Vagina (tissue), 2 donors: ENCODE results near the gene ESRRA. TPM values are rescaled to one million over a fixed set of nuclear protein-coding genes. Genes with fewer than 3 reads are reported as not detected.

ENCODE experiments used
- DNase-seq, 2 donors: peaks; one replicate each; pipeline ENCODE4 v3.0.0-alpha.2; 2017; ENCODE audit errors: extremely low spot score in 2 of 2
- H3K27ac ChIP-seq: fragments of 200-600 bp; sonication (generic); one replicate; pipeline ENCODE4 v1.5.1; 2019
- H3K27me3 ChIP-seq: fragments of 200-600 bp; sonication (generic); one replicate; pipeline ENCODE4 v1.5.1; 2019
- H3K36me3 ChIP-seq, 2 donors: fragments of 200-600 bp; sonication (generic); one replicate each; pipeline ENCODE4 v1.5.1; 2017 to 2019
- H3K4me1 ChIP-seq: fragments of 200-600 bp; sonication (generic); one replicate; pipeline ENCODE4 v1.5.1; 2019
- H3K4me3 ChIP-seq, 2 donors: fragments of 200-600 bp; sonication (generic); 1 replicate in 1 of 2; 2 replicates in 1 of 2; pipeline ENCODE4 v1.5.1; 2016 to 2019
- H3K9me3 ChIP-seq: fragments of 200-600 bp; sonication (generic); one replicate; pipeline ENCODE4 v1.5.1; 2019
- POLR2A ChIP-seq, 2 donors: fragments of 450-650 bp; IDR thresholded peaks; one replicate each; pipeline ENCODE4 v1.6.1; 2017; ENCODE audit warnings: antibody characterized with exemption in 2 of 2, mild to moderate bottlenecking in 2 of 2, moderate library complexity in 2 of 2
- POLR2AphosphoS5 ChIP-seq, 2 donors: sonication (generic); formaldehyde crosslinking; IDR thresholded peaks; one replicate each; pipeline ENCODE4 v1.9.0; 2017; ENCODE audit warnings: antibody characterized with exemption in 2 of 2, mild to moderate bottlenecking in 2 of 2, low read depth in 1 of 2; ENCODE audit not compliant: insufficient read depth in 1 of 2
- intact Hi-C: fragments of 100-400 bp; cut with DNase I; formaldehyde crosslinking; loops from one replicate; pipeline ENCODE4 v1.15.1; 2023
- total RNA-seq: library from RNA; depleted of rRNA; stranded (reverse); fragments of >200 nt; gene quantifications from one replicate; pipeline ENCODE4 v1.2.3, GENCODE V29; 2016
- TF ChIP-seq, protein P1 (sequence below), 3 experiments: fragments of 450-650 bp in 2 of 3; fragments of 200-600 bp in 1 of 3; sonication (generic) in 1 of 3; IDR thresholded peaks; one replicate each; pipeline ENCODE4 v1.5.1; 2017 to 2019; ENCODE audit warnings: antibody characterized with exemption in 3 of 3, mild to moderate bottlenecking in 2 of 3, moderate library complexity in 2 of 3

The ESRRA gene
- total RNA-seq, 1 donor from 2014 or later: 44.4 TPM

- Histone ChIP-seq H3K9me3 (no peaks in the 10 kb centered on the region), H3K4me1 (peaks cover 32% of the 10 kb centered on the region), H3K27me3 (no peaks in the 10 kb centered on the region), H3K36me3 (no peaks in the 10 kb centered on the region), H3K4me3 (peak overlapping the region; percentile 24 to 42), H3K27ac (peak overlapping the region; percentile 83)
- no peak for DNase-seq
- TF ChIP-seq, protein P1, sequence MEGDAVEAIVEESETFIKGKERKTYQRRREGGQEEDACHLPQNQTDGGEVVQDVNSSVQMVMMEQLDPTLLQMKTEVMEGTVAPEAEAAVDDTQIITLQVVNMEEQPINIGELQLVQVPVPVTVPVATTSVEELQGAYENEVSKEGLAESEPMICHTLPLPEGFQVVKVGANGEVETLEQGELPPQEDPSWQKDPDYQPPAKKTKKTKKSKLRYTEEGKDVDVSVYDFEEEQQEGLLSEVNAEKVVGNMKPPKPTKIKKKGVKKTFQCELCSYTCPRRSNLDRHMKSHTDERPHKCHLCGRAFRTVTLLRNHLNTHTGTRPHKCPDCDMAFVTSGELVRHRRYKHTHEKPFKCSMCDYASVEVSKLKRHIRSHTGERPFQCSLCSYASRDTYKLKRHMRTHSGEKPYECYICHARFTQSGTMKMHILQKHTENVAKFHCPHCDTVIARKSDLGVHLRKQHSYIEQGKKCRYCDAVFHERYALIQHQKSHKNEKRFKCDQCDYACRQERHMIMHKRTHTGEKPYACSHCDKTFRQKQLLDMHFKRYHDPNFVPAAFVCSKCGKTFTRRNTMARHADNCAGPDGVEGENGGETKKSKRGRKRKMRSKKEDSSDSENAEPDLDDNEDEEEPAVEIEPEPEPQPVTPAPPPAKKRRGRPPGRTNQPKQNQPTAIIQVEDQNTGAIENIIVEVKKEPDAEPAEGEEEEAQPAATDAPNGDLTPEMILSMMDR (IDR thresholded peaks at IDR 0.05): no peak
- TF ChIP-seq POLR2AphosphoS5 (IDR thresholded peaks at IDR 0.05; ENCODE audit: insufficient read depth in 1 of 2, low read depth in 1 of 2) (no peak), POLR2A (IDR thresholded peaks at IDR 0.05) (peak in 1 of 2 donors; percentile 10)
- intact Hi-C loops: loop anchor here (5.0 kb wide), 1 partner anchor 92 kb away; the partner anchor contains the start of gene FERMT3
Observed at GRCh38 chr11:64298966-64299846, 6.1 kb upstream of the ESRRA start.

DNA sequence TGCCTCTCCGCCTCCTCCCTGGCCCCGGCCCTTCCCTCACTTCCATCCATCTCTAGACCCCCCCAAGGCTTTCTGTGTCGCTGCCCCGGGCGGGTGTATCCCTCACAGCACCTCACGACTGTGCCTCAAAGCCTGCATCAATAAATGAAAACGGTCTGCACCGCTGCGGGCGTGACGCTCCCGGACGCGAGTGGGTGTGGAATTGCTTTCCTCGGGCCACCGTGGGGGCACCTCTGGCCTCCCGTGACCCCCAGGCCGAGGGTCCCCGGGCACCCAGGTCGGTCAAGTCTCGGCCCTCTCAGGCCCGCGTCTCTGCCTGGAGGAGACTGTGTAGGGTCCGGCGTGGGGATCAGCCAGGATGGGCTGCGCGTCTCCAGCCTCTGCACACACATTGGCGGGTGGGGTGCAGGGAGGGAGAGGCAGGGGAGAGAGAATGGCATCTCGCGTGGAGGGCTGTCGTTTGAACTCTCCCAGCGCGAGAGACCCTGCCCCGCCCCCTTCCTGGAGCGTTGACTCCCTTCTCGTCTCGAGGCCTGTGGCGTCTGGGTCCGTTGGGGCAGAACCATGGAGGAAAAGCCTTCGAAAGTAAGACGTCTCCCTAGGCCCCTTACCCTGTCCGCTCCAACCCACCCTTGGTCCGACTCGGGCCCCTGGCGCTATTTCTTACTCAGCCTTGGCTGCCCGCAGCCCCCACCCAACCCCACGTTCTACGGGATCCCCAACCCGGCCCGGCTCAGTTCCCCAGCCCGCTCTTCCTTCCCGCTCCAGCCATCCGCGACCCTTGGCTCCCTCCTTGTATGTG is 5.3 kb upstream of the ESRRA start, which contains the start of gene CATSPERZ:
TSS of gene CATSPERZ (plus strand) at position 512 of the 802 bp plus-strand sequence. CDS start at position 565, 53 bp downstream.
- H3K27me3 ChIP-seq: no peaks in the 10 kb centered on the region
- H3K9me3 ChIP-seq: no peaks in the 10 kb centered on the region
- peak within 1 kb of the TSS; percentile 24 to 42 for H3K4me3 ChIP-seq
- no peak for DNase-seq
- intact Hi-C loops: loop anchor here (5.0 kb wide), 1 partner anchor 93 kb away; the partner anchor contains the start of gene FERMT3
- TF ChIP-seq POLR2A (IDR thresholded peaks at IDR 0.05) (no peak), POLR2AphosphoS5 (IDR thresholded peaks at IDR 0.05; ENCODE audit: insufficient read depth in 1 of 2, low read depth in 1 of 2) (no peak)
- TF ChIP-seq, protein P1 (IDR thresholded peaks at IDR 0.05): no peak
- H3K4me1 ChIP-seq: peaks cover 36% of the 10 kb centered on the region
- H3K27ac ChIP-seq: peak within 1 kb of the TSS; percentile 83
- H3K36me3 ChIP-seq: no peaks in the 10 kb centered on the region

DNA sequence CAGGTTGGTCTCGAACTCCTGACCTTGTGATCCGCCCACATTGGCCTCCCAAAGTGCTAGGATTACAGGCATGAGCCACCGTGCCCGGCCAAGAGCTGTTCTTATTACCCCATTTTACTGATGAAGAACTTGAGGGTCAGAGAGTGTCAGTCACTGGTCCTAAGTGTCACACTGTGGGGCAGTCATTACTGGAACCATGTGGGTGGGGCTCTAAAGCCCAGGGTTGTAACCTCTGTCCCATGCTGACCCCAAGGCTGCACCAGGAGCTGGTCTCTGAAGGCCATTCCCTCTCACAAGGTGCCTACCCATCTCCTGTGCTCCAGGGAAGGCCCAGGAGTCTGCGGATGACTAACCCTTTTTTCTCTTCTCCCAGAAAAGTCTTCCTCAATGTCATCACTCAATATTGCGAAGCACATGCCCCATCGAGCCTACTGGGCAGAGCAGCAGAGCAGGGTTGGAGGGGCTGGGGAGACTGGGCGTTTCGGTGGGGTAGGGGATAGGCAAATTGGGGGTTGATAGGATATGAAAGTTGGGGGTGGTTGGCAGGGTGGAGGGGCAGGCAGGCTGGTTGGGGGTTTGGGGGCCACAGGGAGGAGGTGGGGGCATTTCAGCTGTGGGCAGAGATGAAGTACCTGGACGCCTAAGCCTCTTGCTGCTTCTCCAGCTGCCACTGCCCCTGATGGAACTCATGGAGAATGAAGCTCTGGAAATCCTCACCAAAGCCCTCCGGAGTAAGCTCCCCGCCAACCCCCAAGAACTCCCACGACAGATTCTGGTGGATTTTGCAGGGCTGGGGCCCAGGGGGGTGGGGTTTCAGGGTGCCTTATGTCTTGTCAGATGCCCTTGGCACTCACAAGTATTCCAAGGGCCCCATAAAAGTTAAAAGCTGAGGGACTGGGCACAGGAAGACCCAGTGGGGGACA is 2.0 kb upstream of the ESRRA start:
- TF ChIP-seq POLR2A (IDR thresholded peaks at IDR 0.05) (no peak), POLR2AphosphoS5 (IDR thresholded peaks at IDR 0.05; ENCODE audit: insufficient read depth in 1 of 2, low read depth in 1 of 2) (no peak)
- TF ChIP-seq, protein P1 (IDR thresholded peaks at IDR 0.05): no peak
- H3K4me3 ChIP-seq: no peak overlapping the region
- no peaks in the 10 kb centered on the region for H3K27me3 ChIP-seq
- H3K27ac ChIP-seq: peak overlapping the region; percentile 96
- no peaks in the 10 kb centered on the region for H3K36me3 ChIP-seq
- H3K9me3 ChIP-seq: no peaks in the 10 kb centered on the region
- peaks cover 55% of the 10 kb centered on the region for H3K4me1 ChIP-seq
- DNase-seq: peak in 1 of 2 donors; percentile 87
- intact Hi-C loops: no loop called here

GRCh38 chr11:64304032-64304315 is 1.4 kb upstream of the ESRRA start:
- Histone ChIP-seq H3K4me3 (peak overlapping the region; percentile 83 to 93), H3K36me3 (no peaks in the 10 kb centered on the region), H3K4me1 (peaks cover 51% of the 10 kb centered on the region), H3K9me3 (no peaks in the 10 kb centered on the region), H3K27me3 (no peaks in the 10 kb centered on the region), H3K27ac (peak overlapping the region; percentile 96)
- no peak for DNase-seq
- TF ChIP-seq, protein P1 (IDR thresholded peaks at IDR 0.05): no peak
- no peak for TF ChIP-seq POLR2AphosphoS5 (IDR thresholded peaks at IDR 0.05; ENCODE audit: insufficient read depth in 1 of 2, low read depth in 1 of 2)
- TF ChIP-seq POLR2A (IDR thresholded peaks at IDR 0.05): no peak
- intact Hi-C loops: no loop called here
